ENCODE data around the gene ADCY5.

The ADCY5 gene

DNA sequence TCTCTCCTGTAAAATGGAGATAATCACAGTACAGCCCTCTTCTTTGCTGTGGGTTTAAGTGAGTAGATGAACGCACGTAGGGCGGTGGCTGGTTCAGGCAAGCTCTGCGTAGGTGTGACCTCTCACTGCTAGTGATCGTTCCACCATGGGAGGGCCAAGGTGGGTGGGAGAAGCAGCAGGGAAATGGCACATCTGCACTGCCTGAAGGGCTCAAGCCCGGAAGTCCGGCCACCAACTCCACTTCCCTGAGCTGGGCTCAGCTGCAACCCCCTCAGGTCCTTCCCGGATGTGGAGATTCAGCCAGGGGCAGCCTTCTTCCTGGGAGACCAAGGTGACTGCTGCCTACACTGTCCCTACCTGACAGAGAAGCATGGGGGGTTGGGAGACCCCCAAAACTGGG lies 102.9 kb downstream of the ADCY5 start:
- DNase-seq = no peak
- Histone ChIP-seq H3K9ac (ENCODE audit: low read length) (no peak overlapping the region), H2BK15ac (replicated peaks; ENCODE audit: low read depth) (no peak overlapping the region), H3K4ac (ENCODE audit: low read depth, low read length) (no peak overlapping the region), H4K5ac (ENCODE audit: low read length) (no peak overlapping the region), H4K8ac (ENCODE audit: low read depth, low read length) (no peak overlapping the region), H3K4me2 (ENCODE audit: low read length) (no peak overlapping the region), H3K27me3 (ENCODE audit: insufficient read depth, low read length, poor library complexity) (no peaks in the 10 kb centered on the region), H3K23ac (ENCODE audit: low read length) (peak overlapping the region; percentile 19), H2BK5ac (ENCODE audit: low read length) (no peak overlapping the region), H3K4me3 (ENCODE audit: low read length) (no peak overlapping the region), H3K79me1 (ENCODE audit: low read length) (no peaks in the 10 kb centered on the region), H3K18ac (ENCODE audit: low read length) (no peak overlapping the region), H2BK120ac (ENCODE audit: low read depth, low read length) (no peak overlapping the region), H2AK5ac (ENCODE audit: low read length) (no peak overlapping the region), H3K36me3 (ENCODE audit: control insufficient read depth, insufficient read depth, low read length) (no peaks in the 10 kb centered on the region), H3K79me2 (ENCODE audit: control insufficient read depth, insufficient read depth, low read length) (no peaks in the 10 kb centered on the region), H3K4me1 (ENCODE audit: control insufficient read depth, low read depth, low read length) (peaks cover 3% of the 10 kb centered on the region), H3K56ac (ENCODE audit: low read length) (no peak overlapping the region), H3K27ac (ENCODE audit: low read depth, low read length) (no peak overlapping the region)
- no CpG with 5 or more reads among the region's 8 CpGs for WGBS (ENCODE audit: extremely low coverage, insufficient coverage, low lambda C conversion rate)

DNA sequence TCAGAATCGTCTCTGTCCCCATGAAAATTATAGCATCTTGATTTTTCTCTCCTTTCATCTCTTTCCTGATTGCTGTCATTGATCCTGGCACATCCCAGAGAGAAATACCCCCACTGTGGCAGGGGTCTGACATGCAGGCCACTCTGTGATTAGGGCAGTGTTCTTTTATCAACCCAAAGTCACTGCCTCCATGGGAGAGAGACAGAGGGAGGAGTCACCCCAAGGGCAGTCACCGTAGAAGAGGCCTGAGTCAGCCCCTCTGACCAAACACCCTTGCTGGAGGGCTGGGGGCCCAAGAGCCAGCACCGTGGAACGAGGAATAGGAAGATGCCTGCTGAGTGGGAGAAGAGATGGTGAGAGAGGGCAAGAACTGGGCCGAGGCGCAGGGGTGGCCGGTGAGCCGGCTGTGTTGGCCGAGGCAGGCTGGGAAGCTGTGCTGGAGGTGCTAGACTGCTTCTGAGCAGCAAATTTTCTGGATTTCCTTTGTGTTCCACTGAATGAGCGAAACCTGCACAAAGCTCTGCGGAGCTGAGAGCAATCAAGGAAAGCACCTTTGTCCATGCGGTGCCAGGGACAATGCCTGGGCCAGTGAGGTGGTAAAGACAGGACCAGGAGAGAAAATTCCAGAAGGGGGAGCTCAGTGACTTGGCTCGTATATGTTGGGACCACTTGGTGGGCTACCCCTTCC lies 103.8 kb downstream of the ADCY5 start:
- Histone ChIP-seq H4K8ac (ENCODE audit: low read depth, low read length) (no peak overlapping the region), H2BK5ac (ENCODE audit: low read length) (no peak overlapping the region), H3K79me1 (ENCODE audit: low read length) (no peaks in the 10 kb centered on the region), H3K9ac (ENCODE audit: low read length) (no peak overlapping the region), H3K27me3 (ENCODE audit: insufficient read depth, low read length, poor library complexity) (no peaks in the 10 kb centered on the region), H3K4me2 (ENCODE audit: low read length) (no peak overlapping the region), H2BK120ac (ENCODE audit: low read depth, low read length) (no peak overlapping the region), H3K79me2 (ENCODE audit: control insufficient read depth, insufficient read depth, low read length) (no peaks in the 10 kb centered on the region), H3K27ac (ENCODE audit: low read depth, low read length) (peak overlapping the region; percentile 1), H3K18ac (ENCODE audit: low read length) (no peak overlapping the region), H3K4me3 (ENCODE audit: low read length) (no peak overlapping the region), H3K4ac (ENCODE audit: low read depth, low read length) (no peak overlapping the region), H2BK15ac (replicated peaks; ENCODE audit: low read depth) (no peak overlapping the region), H3K4me1 (ENCODE audit: control insufficient read depth, low read depth, low read length) (peaks cover 3% of the 10 kb centered on the region), H3K36me3 (ENCODE audit: control insufficient read depth, insufficient read depth, low read length) (no peaks in the 10 kb centered on the region), H4K5ac (ENCODE audit: low read length) (no peak overlapping the region), H3K56ac (ENCODE audit: low read length) (peak overlapping the region; percentile 65), H2AK5ac (ENCODE audit: low read length) (no peak overlapping the region), H3K23ac (ENCODE audit: low read length) (no peak overlapping the region)
- DNase-seq = peak; percentile 64
- WGBS (ENCODE audit: extremely low coverage, insufficient coverage, low lambda C conversion rate) = no CpG with 5 or more reads among the region's 13 CpGs

DNA sequence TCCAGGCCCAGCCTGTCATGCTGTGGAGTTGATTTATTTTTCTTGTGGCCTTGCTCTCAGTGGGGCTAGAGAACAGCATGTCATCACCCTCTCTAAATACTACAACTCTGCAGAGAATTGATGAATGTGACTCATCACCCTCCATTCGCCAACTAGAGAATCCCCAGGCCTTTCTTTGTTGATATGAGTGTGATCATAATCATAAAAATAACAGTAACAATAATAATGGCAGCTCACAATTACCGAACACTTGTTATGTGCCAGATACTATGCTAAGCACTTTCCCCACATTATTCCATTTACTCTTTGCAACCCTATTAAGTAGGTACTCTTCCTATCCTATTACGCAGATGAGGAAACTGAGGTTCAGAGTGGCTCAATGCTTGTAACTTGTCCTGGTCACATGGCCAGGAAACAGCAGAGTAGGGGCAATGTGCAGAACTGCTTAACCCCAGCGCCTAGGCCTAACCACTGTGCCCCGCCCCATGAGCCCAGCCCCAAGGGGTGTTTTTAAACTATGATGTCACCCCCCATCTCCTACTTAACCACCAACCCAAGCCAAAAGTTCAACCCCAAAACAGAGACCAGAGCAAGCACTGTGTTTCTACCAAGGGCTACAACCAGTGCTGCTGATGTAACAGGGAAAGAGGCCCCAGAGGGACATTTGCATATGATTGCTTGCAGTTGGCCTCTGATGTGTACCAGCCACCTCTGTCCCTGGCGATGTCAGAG lies 104.5 kb downstream of the ADCY5 start:
- Histone ChIP-seq H3K56ac (ENCODE audit: low read length) (no peak overlapping the region), H4K5ac (ENCODE audit: low read length) (no peak overlapping the region), H3K36me3 (ENCODE audit: control insufficient read depth, insufficient read depth, low read length) (no peaks in the 10 kb centered on the region), H4K8ac (ENCODE audit: low read depth, low read length) (no peak overlapping the region), H3K9ac (ENCODE audit: low read length) (no peak overlapping the region), H3K4me1 (ENCODE audit: control insufficient read depth, low read depth, low read length) (peaks cover 3% of the 10 kb centered on the region), H3K18ac (ENCODE audit: low read length) (no peak overlapping the region), H2BK15ac (replicated peaks; ENCODE audit: low read depth) (no peak overlapping the region), H3K79me1 (ENCODE audit: low read length) (no peaks in the 10 kb centered on the region), H3K23ac (ENCODE audit: low read length) (no peak overlapping the region), H2AK5ac (ENCODE audit: low read length) (no peak overlapping the region), H3K4me2 (ENCODE audit: low read length) (no peak overlapping the region), H2BK120ac (ENCODE audit: low read depth, low read length) (no peak overlapping the region), H3K4ac (ENCODE audit: low read depth, low read length) (no peak overlapping the region), H2BK5ac (ENCODE audit: low read length) (no peak overlapping the region), H3K27ac (ENCODE audit: low read depth, low read length) (no peak overlapping the region), H3K4me3 (ENCODE audit: low read length) (no peak overlapping the region), H3K79me2 (ENCODE audit: control insufficient read depth, insufficient read depth, low read length) (no peaks in the 10 kb centered on the region), H3K27me3 (ENCODE audit: insufficient read depth, low read length, poor library complexity) (no peaks in the 10 kb centered on the region)
- peak; percentile 71 for DNase-seq
- no CpG with 5 or more reads among the region's 6 CpGs for WGBS (ENCODE audit: extremely low coverage, insufficient coverage, low lambda C conversion rate)

DNA sequence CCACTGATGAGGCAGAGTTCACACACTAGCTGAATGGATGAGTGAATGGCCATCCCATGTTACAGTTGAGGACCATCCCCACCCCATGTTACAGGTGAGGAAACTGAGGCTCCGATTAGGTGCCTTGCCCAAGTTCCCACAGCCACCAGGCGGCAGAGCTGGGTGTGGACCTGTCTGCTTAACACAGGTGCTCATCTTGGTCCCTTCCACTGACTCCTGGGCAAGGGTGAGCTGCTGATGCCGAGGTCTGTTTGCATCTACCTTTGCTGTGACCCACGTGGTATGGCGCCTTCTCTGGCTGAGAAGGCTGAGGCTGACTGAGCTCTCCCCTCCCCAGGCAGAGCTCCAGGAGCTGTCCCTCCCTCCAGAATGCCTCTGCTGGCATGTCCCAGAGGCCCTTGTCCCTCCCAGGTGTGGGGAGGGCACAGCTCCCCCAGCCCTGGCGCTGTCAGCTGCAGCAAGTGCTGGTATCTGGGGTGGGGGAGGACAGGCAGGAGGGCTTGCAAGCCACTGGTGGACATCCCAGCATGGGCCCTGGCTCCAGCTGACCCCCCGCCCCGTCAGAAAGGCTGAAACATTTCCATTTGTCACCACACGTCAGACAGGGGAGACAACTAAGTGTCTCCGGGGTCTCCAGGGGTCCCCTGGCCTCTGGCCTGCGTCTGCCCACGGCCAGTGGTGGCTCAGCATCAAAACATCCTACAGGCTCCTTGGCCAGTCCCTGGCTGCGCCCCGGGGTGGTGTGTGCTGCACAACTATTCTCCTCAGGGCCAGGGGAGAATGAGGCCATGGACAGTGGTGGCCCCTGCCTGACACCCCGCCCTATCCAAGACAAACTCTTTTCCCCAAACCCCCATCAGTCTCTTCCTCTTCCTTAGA lies 105.4 kb downstream of the ADCY5 start:
- Histone ChIP-seq H3K79me2 (ENCODE audit: control insufficient read depth, insufficient read depth, low read length) (no peaks in the 10 kb centered on the region), H3K27ac (ENCODE audit: low read depth, low read length) (no peak overlapping the region), H3K23ac (ENCODE audit: low read length) (no peak overlapping the region), H2BK120ac (ENCODE audit: low read depth, low read length) (no peak overlapping the region), H3K4me3 (ENCODE audit: low read length) (no peak overlapping the region), H3K18ac (ENCODE audit: low read length) (no peak overlapping the region), H3K9ac (ENCODE audit: low read length) (no peak overlapping the region), H3K4ac (ENCODE audit: low read depth, low read length) (no peak overlapping the region), H3K36me3 (ENCODE audit: control insufficient read depth, insufficient read depth, low read length) (no peaks in the 10 kb centered on the region), H4K8ac (ENCODE audit: low read depth, low read length) (no peak overlapping the region), H2BK15ac (replicated peaks; ENCODE audit: low read depth) (no peak overlapping the region), H3K79me1 (ENCODE audit: low read length) (no peaks in the 10 kb centered on the region), H3K4me1 (ENCODE audit: control insufficient read depth, low read depth, low read length) (peaks cover 3% of the 10 kb centered on the region), H2AK5ac (ENCODE audit: low read length) (no peak overlapping the region), H3K56ac (ENCODE audit: low read length) (no peak overlapping the region), H2BK5ac (ENCODE audit: low read length) (no peak overlapping the region), H3K4me2 (ENCODE audit: low read length) (no peak overlapping the region), H3K27me3 (ENCODE audit: insufficient read depth, low read length, poor library complexity) (no peaks in the 10 kb centered on the region), H4K5ac (ENCODE audit: low read length) (no peak overlapping the region)
- no CpG with 5 or more reads among the region's 15 CpGs for WGBS (ENCODE audit: extremely low coverage, insufficient coverage, low lambda C conversion rate)
- DNase-seq = peak; percentile 18

DNA sequence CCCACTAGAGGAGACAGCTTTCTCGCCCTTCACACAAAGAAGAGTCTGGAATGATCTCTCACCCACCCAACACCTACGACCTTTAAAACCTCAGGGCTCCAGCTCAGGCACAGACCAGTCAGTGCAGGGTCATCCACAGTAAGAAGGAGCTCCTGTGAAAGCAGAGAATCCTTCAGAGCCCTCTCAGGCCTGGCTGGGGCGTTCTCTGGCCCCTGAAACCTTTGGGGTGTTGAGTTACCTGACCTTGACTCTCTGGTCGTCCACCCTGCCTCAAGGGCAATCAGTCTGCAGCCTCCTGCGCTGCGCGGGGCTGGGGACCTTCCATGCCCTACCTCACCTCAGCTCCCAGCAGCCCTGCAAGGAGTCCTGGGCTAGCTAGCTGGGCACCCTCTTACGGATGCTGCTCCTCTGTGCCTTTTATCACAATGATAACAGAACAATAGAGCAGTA lies 106.2 kb downstream of the ADCY5 start:
- Histone ChIP-seq H2BK120ac (ENCODE audit: low read depth, low read length) (no peak overlapping the region), H2BK5ac (ENCODE audit: low read length) (no peak overlapping the region), H3K23ac (ENCODE audit: low read length) (no peak overlapping the region), H3K4ac (ENCODE audit: low read depth, low read length) (no peak overlapping the region), H2BK15ac (replicated peaks; ENCODE audit: low read depth) (no peak overlapping the region), H3K56ac (ENCODE audit: low read length) (no peak overlapping the region), H3K4me2 (ENCODE audit: low read length) (no peak overlapping the region), H4K5ac (ENCODE audit: low read length) (no peak overlapping the region), H3K4me1 (ENCODE audit: control insufficient read depth, low read depth, low read length) (peaks cover 3% of the 10 kb centered on the region), H3K79me1 (ENCODE audit: low read length) (no peaks in the 10 kb centered on the region), H3K79me2 (ENCODE audit: control insufficient read depth, insufficient read depth, low read length) (no peaks in the 10 kb centered on the region), H2AK5ac (ENCODE audit: low read length) (no peak overlapping the region), H3K27ac (ENCODE audit: low read depth, low read length) (no peak overlapping the region), H3K4me3 (ENCODE audit: low read length) (no peak overlapping the region), H3K36me3 (ENCODE audit: control insufficient read depth, insufficient read depth, low read length) (no peaks in the 10 kb centered on the region), H3K9ac (ENCODE audit: low read length) (no peak overlapping the region), H3K18ac (ENCODE audit: low read length) (no peak overlapping the region), H3K27me3 (ENCODE audit: insufficient read depth, low read length, poor library complexity) (no peaks in the 10 kb centered on the region), H4K8ac (ENCODE audit: low read depth, low read length) (no peak overlapping the region)
- DNase-seq = no peak
- WGBS (ENCODE audit: extremely low coverage, insufficient coverage, low lambda C conversion rate) = no CpG with 5 or more reads among the region's 8 CpGs
